NCI-H82 (cell line): ENCODE results near the gene CSRP3.
A peak's percentile ranks its signal among the peaks of the same experiment; 100 is the strongest.
"Not testable (repeated sequence)": the region's sequence is repeated elsewhere in the genome, so short reads cannot be mapped to it uniquely, and the experiment has no call there.

Source experiments
- DNase-seq: peaks from one replicate; lab custom pipeline; 2025; lab: John Stamatoyannopoulos, UW

CSRP3 gene

DNA sequence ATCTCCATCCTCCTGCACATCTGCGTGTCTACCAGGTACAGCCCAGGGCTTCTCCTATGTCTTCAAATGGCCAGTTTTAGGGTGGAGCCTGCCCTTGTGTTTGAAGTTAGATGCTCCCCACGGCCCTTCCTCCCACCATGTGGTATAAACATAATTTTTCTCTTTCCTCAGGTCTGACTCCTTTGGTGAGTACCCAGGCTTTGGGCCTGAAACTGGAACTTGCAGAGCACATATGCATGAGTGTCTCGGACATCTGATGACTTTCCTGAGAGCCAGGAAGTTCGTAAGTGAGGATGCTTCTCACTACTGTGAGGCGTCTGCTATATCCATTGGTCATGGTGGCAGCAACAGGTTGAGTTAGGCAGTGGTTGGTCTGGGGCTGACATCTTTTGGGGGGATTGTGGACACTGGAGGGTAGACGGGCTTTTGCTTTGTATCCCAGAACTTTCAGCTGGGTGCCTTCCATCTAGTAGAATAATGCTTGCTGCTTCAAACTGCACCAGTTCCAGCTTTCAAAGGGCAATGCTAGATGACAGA lies 16.2 kb downstream of the CSRP3 start:
- DNase-seq, result no peak

DNA sequence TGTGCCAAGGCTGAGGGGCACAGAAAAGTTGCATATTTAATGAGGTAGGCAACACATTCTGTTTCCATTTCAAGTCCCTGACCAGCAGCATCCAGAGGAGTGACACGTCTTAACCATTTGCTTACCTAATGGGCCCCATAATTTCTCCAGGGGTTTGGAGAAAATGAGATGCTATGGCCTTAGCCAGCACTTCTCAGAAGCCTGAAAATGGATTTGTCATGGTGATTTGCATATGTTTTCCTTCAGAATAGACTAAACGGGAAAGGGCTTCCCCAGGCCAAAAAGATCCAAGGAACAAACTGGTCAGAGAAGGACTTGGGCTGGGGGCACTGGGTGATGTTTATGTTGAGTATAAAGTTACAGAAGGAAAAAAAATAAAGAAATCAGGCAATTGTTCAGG lies 16.7 kb downstream of the CSRP3 start:
- no peak for DNase-seq

DNA sequence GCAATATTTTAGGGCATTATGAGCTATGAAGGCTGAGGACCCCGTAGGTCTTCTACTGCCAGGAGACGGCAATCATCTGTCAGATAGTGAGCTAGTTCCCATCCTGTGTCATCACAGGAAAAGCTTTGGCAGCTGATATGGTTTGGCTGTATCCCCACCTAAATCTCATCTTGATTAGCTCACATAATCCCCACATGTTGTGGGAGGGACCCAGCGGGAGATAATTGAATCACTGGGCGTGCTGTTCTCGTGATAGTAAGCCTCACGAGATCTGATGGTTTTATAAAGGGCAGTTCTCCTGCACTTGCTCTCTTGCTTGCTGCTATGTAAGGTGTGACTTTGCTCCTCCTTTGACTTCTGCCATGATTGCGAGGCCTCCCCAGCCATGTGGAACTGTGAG lies 18.1 kb downstream of the CSRP3 start:
- DNase-seq, result peak; percentile 85

DNA sequence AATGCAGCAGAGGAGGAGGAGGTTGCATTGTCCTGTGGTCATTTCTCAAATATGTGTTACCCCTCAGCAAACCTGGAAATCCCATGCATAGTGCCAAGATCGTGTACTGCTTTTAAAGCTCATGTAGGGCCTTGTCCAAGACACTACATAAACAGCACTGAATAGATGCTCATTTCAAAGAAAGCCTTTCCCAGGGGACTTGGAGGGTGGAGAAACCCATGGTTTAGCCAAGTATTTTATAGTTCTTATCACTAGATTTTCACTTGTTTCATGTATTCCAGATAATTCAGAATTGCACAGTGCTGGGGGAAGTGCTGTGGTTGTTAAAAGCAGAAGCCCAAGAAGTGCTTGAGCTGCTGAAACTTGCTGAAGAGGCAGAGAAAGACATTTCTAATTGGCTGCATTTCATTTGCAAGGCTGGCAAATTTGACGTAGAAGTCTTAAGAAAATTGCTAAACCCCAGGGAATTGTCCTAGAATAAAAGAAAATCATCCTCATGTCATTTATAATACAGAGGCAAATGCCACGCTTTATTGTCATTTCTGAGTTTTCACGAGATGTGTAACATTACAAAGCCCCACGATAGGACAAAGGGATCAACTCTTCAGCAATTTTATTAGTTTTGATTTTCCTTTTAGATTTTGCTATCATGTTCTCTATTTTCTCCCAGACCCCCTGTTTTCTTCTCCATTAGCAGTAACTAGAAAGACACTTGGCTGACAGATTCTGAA lies 20.1 kb downstream of the CSRP3 start:
- no peak for DNase-seq

DNA sequence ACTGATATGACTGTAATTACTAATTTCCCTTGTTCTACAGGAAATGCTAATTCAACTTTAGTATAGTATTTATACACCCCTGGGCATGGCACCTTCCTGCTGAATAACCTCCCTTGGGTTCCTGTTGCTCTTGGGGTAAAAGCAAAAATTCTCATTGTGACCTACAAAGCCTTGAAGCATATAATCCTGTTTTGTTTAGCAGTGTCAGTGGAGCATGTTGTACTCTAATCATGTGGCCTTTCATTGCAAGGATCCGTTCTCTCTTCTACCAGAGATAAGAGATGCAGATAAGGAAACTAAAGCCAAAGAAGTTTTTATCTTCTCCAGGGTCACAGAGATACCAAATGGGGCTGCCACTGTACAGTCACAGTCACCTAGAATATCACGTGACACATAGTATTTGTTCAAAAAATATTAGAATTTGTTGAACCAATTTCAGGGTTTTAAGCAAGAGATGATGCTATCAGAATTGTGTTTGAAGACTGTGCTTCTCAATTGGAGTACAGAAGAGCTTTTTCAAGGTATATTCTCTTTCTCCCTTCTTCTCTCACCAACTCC lies 25.1 kb downstream of the CSRP3 start:
- no peak for DNase-seq

DNA sequence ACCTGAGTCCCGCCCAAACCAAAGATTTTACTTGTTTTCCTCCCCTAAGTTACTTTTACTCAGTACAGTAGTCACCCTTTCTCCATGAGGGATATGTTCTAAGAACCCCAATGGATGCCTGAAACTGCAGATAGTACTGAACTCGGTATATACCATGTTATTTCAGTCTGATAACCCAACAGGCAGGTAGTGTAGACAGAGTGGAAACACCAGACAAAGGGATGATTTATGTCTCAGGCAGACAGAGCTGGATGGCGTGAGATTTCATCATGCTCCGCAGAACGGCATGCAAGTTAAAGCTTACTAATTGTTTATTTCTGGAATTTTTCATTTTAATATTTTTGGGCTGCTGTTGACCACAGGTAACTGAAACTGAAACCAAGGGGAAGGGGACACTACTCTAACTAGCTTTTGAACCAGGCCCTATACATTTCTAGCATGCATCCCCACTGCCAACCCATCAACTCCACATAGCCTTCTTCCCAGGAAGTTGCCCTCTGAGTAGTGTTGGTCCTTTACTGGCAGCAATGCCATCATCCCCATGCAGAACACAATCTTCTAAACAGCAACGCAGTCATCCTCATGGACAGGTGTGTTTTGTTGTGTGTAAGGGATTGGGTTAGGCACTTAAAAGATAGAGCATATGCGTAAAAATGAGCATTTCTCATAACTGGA lies 27.7 kb downstream of the CSRP3 start:
- no peak for DNase-seq

DNA sequence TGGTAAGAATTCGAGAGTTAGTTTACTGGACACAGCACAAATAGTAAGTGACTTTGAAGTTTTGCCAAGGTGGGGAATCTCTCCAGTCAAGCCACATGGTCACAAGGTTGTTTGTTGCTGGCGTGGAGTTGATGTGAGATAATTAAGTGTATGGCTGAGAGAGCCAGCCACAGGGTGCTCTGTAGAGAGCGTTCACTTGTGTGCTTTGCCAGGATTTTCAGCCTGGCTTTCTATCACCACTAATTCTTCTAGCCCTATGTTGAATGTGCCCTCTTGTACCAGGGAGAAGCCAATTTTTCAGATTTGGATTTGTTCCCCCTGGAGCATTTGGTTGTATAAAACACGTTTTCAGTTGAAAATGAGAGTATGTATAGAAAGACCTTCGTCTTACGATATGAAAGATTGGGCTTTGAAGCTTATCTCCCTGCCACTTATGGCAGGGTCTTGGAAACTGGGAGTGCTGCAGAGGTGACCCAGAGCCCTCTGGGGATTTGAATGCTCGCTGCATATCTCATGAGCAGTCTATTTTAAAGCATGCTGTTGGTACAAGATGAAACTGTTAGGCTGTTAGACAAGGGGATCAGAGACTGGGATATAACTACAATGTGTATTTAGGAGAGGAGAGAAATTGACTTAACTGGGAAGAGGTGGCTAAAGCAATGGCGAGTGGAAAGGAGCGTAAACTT lies 28.6 kb downstream of the CSRP3 start:
- no peak for DNase-seq

DNA sequence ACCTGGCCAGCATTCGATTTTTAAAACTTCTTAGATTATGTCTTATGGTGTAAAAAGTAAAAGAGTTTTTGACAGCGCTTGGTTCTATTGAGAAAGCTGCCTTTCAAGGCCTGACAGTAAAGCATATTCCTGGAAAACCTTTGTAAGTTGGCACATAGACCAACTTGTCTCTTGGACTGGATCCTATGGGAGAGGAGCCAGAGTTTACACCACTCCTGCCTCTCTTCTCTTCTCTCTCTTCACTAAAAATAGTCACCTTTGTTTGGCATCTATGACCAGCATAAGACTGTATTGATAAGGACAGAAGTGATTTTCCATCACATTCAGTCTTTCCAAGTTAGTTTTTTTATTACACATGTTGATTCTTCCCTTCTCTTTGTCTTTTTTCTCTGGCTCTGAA lies 33.7 kb downstream of the CSRP3 start:
- no peak for DNase-seq

DNA sequence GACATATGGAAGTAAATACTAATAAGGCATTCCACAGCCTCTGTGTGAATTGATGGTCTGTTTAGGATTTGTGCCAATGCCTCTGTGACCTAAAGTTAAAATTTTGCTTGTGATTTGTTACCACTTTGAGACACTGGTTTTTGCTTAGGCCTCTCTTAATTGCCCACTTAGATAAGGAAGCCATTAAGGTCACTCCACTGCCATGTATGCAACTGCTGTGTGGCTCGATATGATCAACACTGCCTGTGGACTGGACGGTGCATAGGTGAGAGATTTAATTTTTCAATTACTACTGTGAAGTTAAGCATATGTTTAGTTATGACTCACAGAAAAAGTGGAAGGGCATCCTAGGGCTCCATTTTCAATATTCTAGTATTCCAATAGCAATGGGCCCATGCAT lies 36.9 kb downstream of the CSRP3 start:
- no peak for DNase-seq

DNA sequence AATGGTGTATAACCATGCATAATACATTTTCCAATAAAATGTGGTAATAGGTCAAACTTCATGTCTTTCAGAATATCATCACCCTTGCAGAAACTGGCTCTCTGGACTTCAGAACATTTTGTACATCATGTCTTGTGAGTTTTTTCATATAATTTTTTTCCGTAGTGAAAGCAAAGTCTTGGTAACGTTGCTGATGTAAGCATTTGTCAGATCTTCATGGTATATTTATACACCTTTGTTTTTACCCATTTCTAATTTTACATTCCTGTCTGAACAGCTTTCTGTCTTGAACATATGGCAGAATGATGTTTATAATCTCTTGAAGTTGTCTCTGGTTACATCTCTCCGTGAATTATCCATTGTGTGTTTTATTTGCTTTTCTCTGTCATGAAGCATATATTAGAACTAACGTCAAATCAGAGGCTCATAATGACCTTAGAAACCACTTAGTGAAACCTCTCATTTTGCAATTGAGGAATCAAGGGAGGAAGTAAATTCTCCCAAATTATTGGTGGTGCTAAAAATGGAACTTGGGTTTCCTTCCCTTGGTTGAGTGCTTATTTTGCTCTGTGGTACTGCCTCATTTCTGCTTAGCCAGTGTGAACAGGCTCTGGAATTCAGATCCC lies 37.4 kb downstream of the CSRP3 start:
- DNase-seq, result no peak

DNA sequence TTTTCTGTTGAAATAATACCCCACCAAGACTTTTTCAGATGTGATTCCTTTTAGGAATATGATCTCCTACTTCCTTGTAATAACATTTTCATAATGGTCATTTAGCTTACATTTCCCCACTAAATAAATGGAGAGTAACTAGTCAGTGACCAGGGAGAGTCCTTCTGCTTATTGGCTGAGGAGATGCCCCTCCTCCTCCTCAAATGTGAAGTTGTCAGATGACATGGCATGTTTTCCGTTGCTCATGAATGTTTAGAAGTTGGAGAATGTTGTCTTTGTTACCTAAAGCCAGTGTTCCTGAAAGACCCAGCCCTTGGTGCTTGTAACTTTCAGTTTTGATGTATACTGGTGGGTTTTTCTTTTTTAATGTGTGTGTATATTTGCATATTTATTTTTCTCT lies 38.2 kb downstream of the CSRP3 start:
- peak; percentile 0 for DNase-seq

DNA sequence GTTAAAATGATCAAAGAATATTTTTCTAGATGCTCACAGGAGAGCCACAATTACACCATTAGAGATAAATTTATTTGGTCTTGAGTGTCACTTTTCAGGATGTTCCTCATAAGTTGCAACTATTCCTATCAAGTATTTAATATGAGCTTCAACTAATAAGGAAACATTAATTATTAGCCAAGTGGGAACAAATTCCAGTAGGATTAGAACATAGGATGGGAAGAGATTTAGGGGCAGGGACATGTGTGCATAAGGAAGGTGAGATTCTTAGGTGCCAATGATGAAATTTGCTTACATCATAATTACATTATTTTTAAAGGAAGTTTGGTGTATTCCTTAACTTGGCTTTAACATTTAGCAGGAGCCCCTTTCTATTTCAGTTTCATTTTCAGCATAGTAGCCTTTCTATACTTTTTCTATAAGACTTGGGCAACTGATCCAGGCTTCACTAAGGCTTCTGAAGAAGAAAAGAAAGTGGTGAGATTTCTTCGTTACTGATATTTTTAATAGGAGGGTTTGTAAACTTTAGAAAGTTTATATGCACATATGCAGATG lies 38.8 kb downstream of the CSRP3 start:
- DNase-seq, result no peak

DNA sequence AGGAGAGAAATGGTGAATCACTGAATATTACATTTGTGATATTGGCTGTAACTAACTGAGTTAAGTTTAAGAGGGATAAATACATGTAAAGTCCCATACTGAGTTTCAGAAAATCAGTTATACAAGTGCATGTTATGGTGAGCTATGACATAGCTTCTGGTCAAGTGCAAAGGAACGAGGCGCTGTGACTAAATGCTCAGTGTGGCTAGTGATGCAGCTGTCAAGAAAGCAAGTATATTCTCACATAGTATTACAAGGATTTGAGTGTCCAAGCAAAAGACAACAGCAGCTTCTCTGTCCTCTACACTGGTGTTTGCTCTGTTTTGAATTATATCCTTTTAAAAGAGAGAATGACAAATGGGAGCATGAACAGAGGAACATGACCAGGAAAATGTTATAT lies 40.1 kb downstream of the CSRP3 start:
- DNase-seq, result no peak

DNA sequence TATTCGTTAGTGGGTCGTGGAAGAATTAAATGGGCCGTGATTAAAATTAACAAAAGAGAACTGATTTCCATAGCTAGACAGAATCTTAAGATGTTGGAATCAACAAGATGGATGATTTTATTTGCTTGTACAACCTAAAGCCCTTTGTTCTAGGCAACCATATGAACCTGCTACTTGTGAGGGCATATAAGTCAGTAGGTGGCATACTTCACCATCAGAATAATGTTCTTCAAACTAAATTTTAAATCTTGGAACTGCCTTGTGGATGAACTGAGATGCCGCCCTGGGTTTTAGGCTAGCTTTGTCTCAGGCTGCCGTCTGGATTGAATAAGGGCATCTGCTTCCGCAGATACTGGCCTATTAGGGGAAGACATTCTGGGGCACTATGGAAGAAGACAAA lies 40.9 kb downstream of the CSRP3 start:
- DNase-seq, result no peak

DNA sequence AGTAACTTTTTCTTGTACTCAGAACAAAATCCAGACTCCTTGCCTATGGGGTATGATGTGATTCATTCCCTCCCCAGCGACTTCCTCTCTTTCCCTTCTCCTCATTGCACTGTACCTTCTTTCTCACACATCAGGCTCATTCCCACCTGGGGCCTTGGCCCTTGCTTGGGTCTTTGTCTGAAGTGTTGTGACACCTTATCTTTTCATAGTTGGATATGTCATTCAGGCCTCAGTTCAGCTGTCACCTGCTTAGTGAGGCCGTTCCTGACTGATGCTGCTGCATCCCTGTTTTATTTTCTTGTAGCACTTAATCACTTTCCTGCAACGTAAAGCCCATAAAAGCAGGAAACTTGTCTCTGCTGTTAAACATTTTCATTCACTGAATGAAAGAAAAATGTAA lies 44.9 kb downstream of the CSRP3 start:
- no peak for DNase-seq

DNA sequence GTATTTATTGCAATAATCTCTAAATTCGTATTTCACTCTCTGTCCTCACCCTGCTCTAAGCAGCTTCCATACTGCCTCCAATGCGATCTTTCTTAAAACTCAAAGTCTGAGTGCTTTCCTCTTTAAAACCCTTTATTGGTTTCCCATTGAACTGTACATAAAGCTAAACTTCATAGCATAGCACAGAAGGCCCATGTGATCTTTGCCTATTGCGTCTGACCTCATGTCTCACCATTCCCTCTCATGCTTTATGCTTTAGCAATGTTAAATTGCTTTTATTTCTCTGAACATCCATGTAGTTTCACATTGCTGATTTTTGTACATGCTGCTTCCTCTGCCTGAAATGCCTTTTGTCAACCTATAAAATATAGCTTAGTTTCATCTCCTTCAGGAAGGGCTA lies 56.5 kb downstream of the CSRP3 start:
- DNase-seq, result no peak

DNA sequence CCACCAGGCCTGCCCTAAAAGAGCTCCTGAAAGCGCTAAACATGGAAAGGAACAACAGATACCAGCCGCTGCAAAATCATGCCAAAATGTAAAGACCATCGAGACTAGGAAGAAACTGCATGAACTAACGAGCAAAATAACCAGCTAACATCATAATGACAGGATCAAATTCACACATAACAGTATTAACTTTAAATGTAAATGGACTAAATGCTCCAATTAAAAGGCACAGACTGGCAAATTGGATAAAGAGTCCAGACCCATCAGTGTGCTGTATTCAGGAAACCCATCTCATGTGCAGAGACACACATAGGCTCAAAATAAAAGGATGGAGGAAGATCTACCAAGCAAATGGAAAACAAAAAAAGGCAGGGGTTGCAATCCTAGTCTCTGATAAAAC lies 64.9 kb downstream of the CSRP3 start:
- DNase-seq, result not testable (repeated sequence)

DNA sequence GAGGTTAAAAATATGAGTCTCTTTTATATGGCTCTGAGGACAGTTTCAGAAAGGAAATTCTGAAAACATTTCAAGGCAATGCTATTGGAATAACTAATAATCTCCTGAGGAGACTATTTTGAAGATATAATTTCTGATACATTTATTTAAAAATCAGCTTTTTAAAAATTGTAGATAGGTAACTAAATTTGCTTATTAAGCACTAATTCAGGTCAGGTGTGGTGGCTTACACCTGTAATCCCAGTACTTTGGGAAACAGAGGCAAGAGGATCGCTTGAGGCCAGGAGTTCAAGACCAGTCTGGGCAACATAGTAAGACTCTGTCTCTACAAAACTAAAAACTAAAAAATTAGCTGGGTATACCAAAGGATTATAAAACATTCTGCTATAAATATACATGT lies 67.8 kb downstream of the CSRP3 start:
- no peak for DNase-seq
